ENCODE results near the gene PRSS27. TPM values are rescaled to one million over a fixed set of nuclear protein-coding genes. Genes with fewer than 3 reads are reported as not detected.
"Not testable (repeated sequence)": the region's sequence is repeated elsewhere in the genome, so short reads cannot be mapped to it uniquely, and the experiment has no call there.

Gene PRSS27
- total and polyA plus RNA-seq, 4 experiments from 2014 or later: 0.61 to 0.96 TPM; not detected in 2

GRCh38 chr16:2676937-2677336, 43.1 kb downstream of the PRSS27 start:
- Mint-ChIP-seq H3K4me1 (peaks cover 5 to 19% (median 10%) of the 10 kb centered on the region in 4 donors), H3K27ac (peak overlapping the region in 1 of 7 donors; percentile 18), H3K4me3 (peak overlapping the region in 1 of 8 donors; percentile 66)
- H3K4me1 ChIP-seq (ENCODE audit: insufficient read depth, low read length): peaks cover 23% of the 10 kb centered on the region
- H3K36me3 ChIP-seq (ENCODE audit: insufficient read depth, low read length); POLR2A ChIA-PET (ENCODE audit: partially characterized antibody); CTCF ChIA-PET (ENCODE audit: partially characterized antibody); H3K27ac ChIP-seq (ENCODE audit: low read depth, low read length); H3K36me3 Mint-ChIP-seq; intact Hi-C loops (cut with micrococcal nuclease); H3K27me3 ChIP-seq (ENCODE audit: insufficient read depth, low read length); H3K27me3 Mint-ChIP-seq; DNase-seq; H3K9me3 ChIP-seq (ENCODE audit: control insufficient read depth in 1 of 2, low read length in 2 of 2); H3K9me3 Mint-ChIP-seq; H3K4me3 ChIP-seq (ENCODE audit: low read length in 2 of 2): not testable (repeated sequence)

GRCh38 chr16:2675714-2676113, 44.3 kb downstream of the PRSS27 start:
- intact Hi-C loops (cut with micrococcal nuclease): no loop called here
- no peak overlapping the region for H3K4me3 Mint-ChIP-seq
- Histone ChIP-seq H3K36me3 (ENCODE audit: insufficient read depth, low read length) (no peaks in the 10 kb centered on the region), H3K4me3 (ENCODE audit: low read length in 2 of 2) (no peak overlapping the region), H3K9me3 (ENCODE audit: control insufficient read depth in 1 of 2, low read length in 2 of 2) (no peaks in the 10 kb centered on the region), H3K27ac (ENCODE audit: low read depth, low read length) (no peak overlapping the region), H3K4me1 (ENCODE audit: insufficient read depth, low read length) (peaks cover 21% of the 10 kb centered on the region), H3K27me3 (ENCODE audit: insufficient read depth, low read length) (no peaks in the 10 kb centered on the region)
- H3K27me3 Mint-ChIP-seq: no peaks in the 10 kb centered on the region
- DNase-seq: no peak
- peaks cover 6 to 28% (median 11%) of the 10 kb centered on the region in 4 donors for H3K4me1 Mint-ChIP-seq
- ChIA-PET POLR2A (ENCODE audit: partially characterized antibody) (no interaction called here), CTCF (ENCODE audit: partially characterized antibody) (no interaction called here)
- H3K36me3 Mint-ChIP-seq: no peaks in the 10 kb centered on the region
- no peaks in the 10 kb centered on the region for H3K9me3 Mint-ChIP-seq
- H3K27ac Mint-ChIP-seq: no peak overlapping the region

- ChIA-PET CTCF (ENCODE audit: partially characterized antibody) (no interaction called here), POLR2A (ENCODE audit: partially characterized antibody) (no interaction called here)
- H3K27ac Mint-ChIP-seq: peak overlapping the region in 2 of 7 donors; percentile 40 to 42
Observed at GRCh38 chr16:2675021-2675420, 45.0 kb downstream of the PRSS27 start.

GRCh38 chr16:2673066-2673999, 46.7 kb downstream of the PRSS27 start:
- peaks cover 14 to 49% (median 26%) of the 10 kb centered on the region in 4 donors for H3K4me1 Mint-ChIP-seq
- H3K27ac Mint-ChIP-seq: peak overlapping the region; percentile 82 to 92 (median 87)
- H3K36me3 ChIP-seq (ENCODE audit: insufficient read depth, low read length): no peaks in the 10 kb centered on the region
- intact Hi-C loops (cut with micrococcal nuclease): loop anchor here (1.0 to 5.0 kb wide), 4 partner anchors 9 to 161 kb away; partner anchors contain the start of genes ATP6V0C, KCTD5 and SRRM2
- CTCF ChIA-PET (ENCODE audit: partially characterized antibody): interaction anchor here (0.5 kb wide), 1 partner anchor 310 kb away, joined by 3 read pairs; no protein-coding TSS in a partner anchor
- H3K4me3 Mint-ChIP-seq: peak overlapping the region; percentile 84 to 90 (median 88)
- H3K27me3 ChIP-seq (ENCODE audit: insufficient read depth, low read length): no peaks in the 10 kb centered on the region
- peak; percentile 94 to 98 (median 97) for DNase-seq
- no peaks in the 10 kb centered on the region for H3K27me3 Mint-ChIP-seq
- no peaks in the 10 kb centered on the region for H3K9me3 ChIP-seq (ENCODE audit: control insufficient read depth in 1 of 2, low read length in 2 of 2)
- peak overlapping the region; percentile 80 for H3K27ac ChIP-seq (ENCODE audit: low read depth, low read length)
- peaks cover 21% of the 10 kb centered on the region for H3K4me1 ChIP-seq (ENCODE audit: insufficient read depth, low read length)
- H3K4me3 ChIP-seq (ENCODE audit: low read length in 2 of 2): peak overlapping the region; percentile 70 to 81
- POLR2A ChIA-PET (ENCODE audit: partially characterized antibody): interaction anchor here (0.9 to 1.8 kb wide), 9 partner anchors 9 to 519 kb away, joined by 3 to 36 read pairs (median 3); partner anchors contain the start of genes KCTD5, SRRM2 and TRAF7
- H3K36me3 Mint-ChIP-seq: peaks cover 7 to 9% of the 10 kb centered on the region in 2 donors
- no peaks in the 10 kb centered on the region for H3K9me3 Mint-ChIP-seq

More at GRCh38 chr16:2675021-2675420, 45.0 kb downstream of the PRSS27 start:
- Histone ChIP-seq H3K4me1 (ENCODE audit: insufficient read depth, low read length) (peaks cover 21% of the 10 kb centered on the region), H3K27me3 (ENCODE audit: insufficient read depth, low read length) (no peaks in the 10 kb centered on the region), H3K9me3 (ENCODE audit: control insufficient read depth in 1 of 2, low read length in 2 of 2) (no peaks in the 10 kb centered on the region), H3K36me3 (ENCODE audit: insufficient read depth, low read length) (no peaks in the 10 kb centered on the region), H3K27ac (ENCODE audit: low read depth, low read length) (no peak overlapping the region), H3K4me3 (ENCODE audit: low read length in 2 of 2) (no peak overlapping the region)
- Mint-ChIP-seq H3K4me1 (peaks cover 9 to 35% (median 15%) of the 10 kb centered on the region in 4 donors), H3K36me3 (peaks cover 0 to 2% of the 10 kb centered on the region in 2 donors), H3K9me3 (no peaks in the 10 kb centered on the region), H3K27me3 (no peaks in the 10 kb centered on the region), H3K4me3 (peak overlapping the region in 2 of 8 donors; percentile 4 to 51)
- intact Hi-C loops (cut with micrococcal nuclease): no loop called here
- no peak for DNase-seq

GRCh38 chr16:2671741-2672140, 48.3 kb downstream of the PRSS27 start:
- Mint-ChIP-seq H3K27me3 (no peaks in the 10 kb centered on the region), H3K27ac (peak overlapping the region in 5 of 7 donors; percentile 12 to 89 (median 71)), H3K4me1 (peaks cover 14 to 49% (median 28%) of the 10 kb centered on the region in 4 donors), H3K4me3 (peak overlapping the region in 7 of 8 donors; percentile 52 to 86 (median 81)), H3K9me3 (no peaks in the 10 kb centered on the region), H3K36me3 (peaks cover 14 to 19% of the 10 kb centered on the region in 2 donors)
- POLR2A ChIA-PET (ENCODE audit: partially characterized antibody): no interaction called here
- Histone ChIP-seq H3K36me3 (ENCODE audit: insufficient read depth, low read length) (no peaks in the 10 kb centered on the region), H3K27me3 (ENCODE audit: insufficient read depth, low read length) (no peaks in the 10 kb centered on the region), H3K4me3 (ENCODE audit: low read length in 2 of 2) (no peak overlapping the region), H3K4me1 (ENCODE audit: insufficient read depth, low read length) (peaks cover 21% of the 10 kb centered on the region), H3K27ac (ENCODE audit: low read depth, low read length) (peak overlapping the region; percentile 56), H3K9me3 (ENCODE audit: control insufficient read depth in 1 of 2, low read length in 2 of 2) (no peaks in the 10 kb centered on the region)
- intact Hi-C loops (cut with micrococcal nuclease): loop anchor here (5.0 kb wide), 1 partner anchor 159 kb away; the partner anchor contains the start of gene ATP6V0C
- DNase-seq: no peak
- CTCF ChIA-PET (ENCODE audit: partially characterized antibody): no interaction called here

GRCh38 chr16:2671193-2671592, 48.8 kb downstream of the PRSS27 start:
- H3K9me3 Mint-ChIP-seq; DNase-seq; H3K9me3 ChIP-seq (ENCODE audit: control insufficient read depth in 1 of 2, low read length in 2 of 2); CTCF ChIA-PET (ENCODE audit: partially characterized antibody); H3K27me3 ChIP-seq (ENCODE audit: insufficient read depth, low read length); POLR2A ChIA-PET (ENCODE audit: partially characterized antibody); H3K36me3 ChIP-seq (ENCODE audit: insufficient read depth, low read length); H3K27ac ChIP-seq (ENCODE audit: low read depth, low read length); H3K4me3 ChIP-seq (ENCODE audit: low read length in 2 of 2); H3K27me3 Mint-ChIP-seq: not testable (repeated sequence)
- peaks cover 14 to 24% of the 10 kb centered on the region in 2 donors for H3K36me3 Mint-ChIP-seq
- peaks cover 14 to 49% (median 28%) of the 10 kb centered on the region in 4 donors for H3K4me1 Mint-ChIP-seq
- H3K4me1 ChIP-seq (ENCODE audit: insufficient read depth, low read length): peaks cover 21% of the 10 kb centered on the region
- peak overlapping the region in 2 of 7 donors; percentile 30 to 37 for H3K27ac Mint-ChIP-seq
- H3K4me3 Mint-ChIP-seq: peak overlapping the region in 2 of 8 donors; percentile 29 to 49
- intact Hi-C loops (cut with micrococcal nuclease): loop anchor here (5.0 kb wide), 1 partner anchor 159 kb away; the partner anchor contains the start of gene ATP6V0C

- Mint-ChIP-seq H3K4me1 (peaks cover 14 to 48% (median 30%) of the 10 kb centered on the region in 4 donors), H3K36me3 (peaks cover 14 to 24% of the 10 kb centered on the region in 2 donors), H3K4me3 (peak overlapping the region in 6 of 8 donors; percentile 26 to 81 (median 62)), H3K27ac (peak overlapping the region in 6 of 7 donors; percentile 13 to 85 (median 64))
- H3K9me3 ChIP-seq (ENCODE audit: control insufficient read depth in 1 of 2, low read length in 2 of 2); H3K27me3 ChIP-seq (ENCODE audit: insufficient read depth, low read length); H3K27ac ChIP-seq (ENCODE audit: low read depth, low read length); H3K36me3 ChIP-seq (ENCODE audit: insufficient read depth, low read length); H3K9me3 Mint-ChIP-seq; H3K27me3 Mint-ChIP-seq; H3K4me3 ChIP-seq (ENCODE audit: low read length in 2 of 2): not testable (repeated sequence)
- POLR2A ChIA-PET (ENCODE audit: partially characterized antibody): interaction anchor here (1.0 kb wide), 1 partner anchor 12 kb away, joined by 5 read pairs; the partner anchor contains the start of gene KCTD5
- DNase-seq: peak; percentile 38 to 69 (median 51)
- CTCF ChIA-PET (ENCODE audit: partially characterized antibody): interaction anchor here (1.6 kb wide), 1 partner anchor 9 kb away, joined by 5 read pairs; no protein-coding TSS in a partner anchor
- H3K4me1 ChIP-seq (ENCODE audit: insufficient read depth, low read length): peaks cover 21% of the 10 kb centered on the region
- intact Hi-C loops (cut with micrococcal nuclease): loop anchor here (5.0 kb wide), 1 partner anchor 158 kb away; the partner anchor contains the start of gene ATP6V0C
Observed at GRCh38 chr16:2670017-2670416, 50.0 kb downstream of the PRSS27 start.
